Large intestine (tissue), 12 donors: ENCODE data around the gene BCR. TPM values are rescaled to one million over a fixed set of nuclear protein-coding genes. Genes with fewer than 3 reads are reported as not detected.
"Not testable (repeated sequence)": the region's sequence is repeated elsewhere in the genome, so short reads cannot be mapped to it uniquely, and the experiment has no call there.

Source experiments
- DNase-seq, 2 donors: peaks; one replicate each; pipeline versions ENCODE4 v3.0.0 to v3.0.0-alpha.2; 2013
- H3K27ac ChIP-seq: one replicate; pipeline ENCODE4 v1.5.1; 2013; ENCODE audit warnings: low read length
- H3K27me3 ChIP-seq: 2 replicates; pipeline ENCODE4 v1.6.1; 2013; ENCODE audit warnings: low read length; ENCODE audit not compliant: control insufficient read depth, insufficient read depth
- H3K36me3 ChIP-seq: 2 replicates; pipeline ENCODE4 v1.6.1; 2013; ENCODE audit warnings: low read length; ENCODE audit not compliant: control insufficient read depth, insufficient read depth
- H3K4me1 ChIP-seq: one replicate; pipeline ENCODE4 v1.6.1; 2013; ENCODE audit warnings: low read length; ENCODE audit not compliant: control insufficient read depth, insufficient read depth
- H3K4me3 ChIP-seq: one replicate; pipeline ENCODE4 v1.5.1; 2013; ENCODE audit warnings: low read length
- H3K9me3 ChIP-seq: one replicate; pipeline ENCODE4 v1.6.1; 2013; ENCODE audit warnings: mild to moderate bottlenecking, low read depth, low read length, moderate library complexity; ENCODE audit not compliant: control insufficient read depth
- WGBS: methylation state at CpG from one replicate; pipeline ENCODE4 v1.1.5; 2013; ENCODE audit warnings: low lambda C conversion rate; ENCODE audit not compliant: insufficient coverage; 5-methylcytosine and 5-hydroxymethylcytosine counted together
- long read RNA-seq, 11 donors: transcript quantifications; one replicate each; lab custom pipeline, GENCODE V29; 2026
- polyA plus RNA-seq: library from polyadenylated mRNA; unstranded; fragments of 120-200 nt; gene quantifications from one replicate; pipeline ENCODE4 v1.2.1, GENCODE V29; 2013

BCR gene
- polyA plus RNA-seq, result 29.0 TPM
- long read RNA-seq, donor 1, full-length matches to known transcripts, result 1 of 1 reads
- long read RNA-seq, donor 1, partial matches to known transcripts, result 0 of 1 reads
- long read RNA-seq, donor 1, other reads (novel, unspliced or antisense), result 0 of 1 reads
- long read RNA-seq, donor 2, result 0 reads
- long read RNA-seq, donor 3, full-length matches to known transcripts, result 1 of 6 reads
- long read RNA-seq, donor 3, partial matches to known transcripts, result 5 of 6 reads
- long read RNA-seq, donor 3, other reads (novel, unspliced or antisense), result 0 of 6 reads
- long read RNA-seq, donor 4, full-length matches to known transcripts, result 1 of 1 reads
- long read RNA-seq, donor 4, partial matches to known transcripts, result 0 of 1 reads
- long read RNA-seq, donor 4, other reads (novel, unspliced or antisense), result 0 of 1 reads
- long read RNA-seq, donor 5, result 0 reads
- long read RNA-seq, donor 6, full-length matches to known transcripts, result 2 of 8 reads
- long read RNA-seq, donor 6, partial matches to known transcripts, result 6 of 8 reads
- long read RNA-seq, donor 6, other reads (novel, unspliced or antisense), result 0 of 8 reads
- long read RNA-seq, donor 7, full-length matches to known transcripts, result 2 of 2 reads
- long read RNA-seq, donor 7, partial matches to known transcripts, result 0 of 2 reads
- long read RNA-seq, donor 7, other reads (novel, unspliced or antisense), result 0 of 2 reads
- long read RNA-seq, donor 8, full-length matches to known transcripts, result 4 of 4 reads
- long read RNA-seq, donor 8, partial matches to known transcripts, result 0 of 4 reads
- long read RNA-seq, donor 8, other reads (novel, unspliced or antisense), result 0 of 4 reads
- long read RNA-seq, donor 9, result 0 reads
- long read RNA-seq, donor 10, full-length matches to known transcripts, result 4 of 4 reads
- long read RNA-seq, donor 10, partial matches to known transcripts, result 0 of 4 reads
- long read RNA-seq, donor 10, other reads (novel, unspliced or antisense), result 0 of 4 reads
- long read RNA-seq, donor 11, full-length matches to known transcripts, result 3 of 3 reads
- long read RNA-seq, donor 11, partial matches to known transcripts, result 0 of 3 reads
- long read RNA-seq, donor 11, other reads (novel, unspliced or antisense), result 0 of 3 reads

DNA sequence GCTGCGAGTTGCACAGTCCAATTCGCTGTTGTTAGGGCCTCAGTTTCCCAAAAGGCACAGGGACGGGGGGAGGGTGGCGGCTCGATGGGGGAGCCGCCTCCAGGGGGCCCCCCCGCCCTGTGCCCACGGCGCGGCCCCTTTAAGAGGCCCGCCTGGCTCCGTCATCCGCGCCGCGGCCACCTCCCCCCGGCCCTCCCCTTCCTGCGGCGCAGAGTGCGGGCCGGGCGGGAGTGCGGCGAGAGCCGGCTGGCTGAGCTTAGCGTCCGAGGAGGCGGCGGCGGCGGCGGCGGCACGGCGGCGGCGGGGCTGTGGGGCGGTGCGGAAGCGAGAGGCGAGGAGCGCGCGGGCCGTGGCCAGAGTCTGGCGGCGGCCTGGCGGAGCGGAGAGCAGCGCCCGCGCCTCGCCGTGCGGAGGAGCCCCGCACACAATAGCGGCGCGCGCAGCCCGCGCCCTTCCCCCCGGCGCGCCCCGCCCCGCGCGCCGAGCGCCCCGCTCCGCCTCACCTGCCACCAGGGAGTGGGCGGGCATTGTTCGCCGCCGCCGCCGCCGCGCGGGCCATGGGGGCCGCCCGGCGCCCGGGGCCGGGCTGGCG, at the start of gene BCR:
TSS of gene BCR (plus strand) at position 209 of the 592 bp plus-strand sequence. CDS start 452 bp downstream, outside the sequence.
- Histone ChIP-seq H3K27ac (peak within 1 kb of the TSS; percentile 84), H3K9me3 (peaks cover 17% of the 10 kb centered on the region), H3K4me3 (peak within 1 kb of the TSS; percentile 64), H3K4me1 (peaks cover 36% of the 10 kb centered on the region), H3K27me3 (peaks cover 5% of the 10 kb centered on the region), H3K36me3 (peaks cover 4% of the 10 kb centered on the region)
- peak; percentile 65 to 85 for DNase-seq
- WGBS, result no CpG with 5 or more reads among the region's 88 CpGs

DNA sequence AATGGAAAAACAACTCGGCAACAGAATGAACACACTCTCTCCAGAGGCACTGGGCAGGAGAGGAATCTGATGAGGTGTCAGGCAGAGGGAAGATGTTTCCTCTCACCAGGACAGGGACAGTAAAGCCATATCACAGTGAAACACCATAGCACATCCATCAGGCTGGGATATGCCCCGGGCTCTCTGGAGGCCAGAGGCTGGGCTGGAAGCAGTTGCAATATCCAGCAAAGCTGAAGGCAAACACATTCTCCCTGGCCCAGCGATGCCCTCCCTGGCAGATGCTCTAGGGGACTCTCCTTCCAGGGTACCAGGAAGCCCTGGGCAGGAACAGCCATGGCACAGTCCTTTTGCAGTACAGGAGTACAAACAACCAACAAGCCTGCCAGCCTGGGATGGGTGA, 49.6 kb upstream of the BCR start:
- Histone ChIP-seq H3K4me1 (no peaks in the 10 kb centered on the region), H3K36me3 (no peaks in the 10 kb centered on the region), H3K27ac (no peak overlapping the region), H3K9me3 (no peaks in the 10 kb centered on the region), H3K27me3 (no peaks in the 10 kb centered on the region), H3K4me3 (no peak overlapping the region)
- WGBS, result no CpG with 5 or more reads among the region's 3 CpGs
- DNase-seq, result no peak

DNA sequence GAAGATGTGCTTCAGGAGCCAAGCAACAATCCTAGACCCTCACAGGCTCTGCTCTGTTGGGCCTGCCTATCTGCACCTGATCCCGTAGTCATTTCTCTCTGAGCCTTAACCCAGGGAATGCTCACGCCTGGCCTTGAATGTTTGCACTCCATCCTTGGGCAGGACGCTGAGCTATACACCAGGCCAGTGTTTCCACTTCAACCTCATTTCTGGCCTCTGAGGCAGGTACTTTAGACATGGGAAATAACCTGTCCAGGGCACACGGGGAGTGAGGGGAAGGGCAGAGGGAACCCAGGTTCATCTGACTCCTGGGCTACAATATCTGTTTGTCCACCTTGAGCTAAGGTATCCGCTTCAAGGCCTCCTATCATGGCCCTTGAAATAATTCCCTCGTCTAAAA, 48.4 kb upstream of the BCR start:
- Histone ChIP-seq H3K27ac (no peak overlapping the region), H3K27me3 (no peaks in the 10 kb centered on the region), H3K4me1 (no peaks in the 10 kb centered on the region), H3K9me3 (no peaks in the 10 kb centered on the region), H3K4me3 (no peak overlapping the region), H3K36me3 (no peaks in the 10 kb centered on the region)
- no peak for DNase-seq
- WGBS, result no CpG with 5 or more reads among the region's 6 CpGs

DNA sequence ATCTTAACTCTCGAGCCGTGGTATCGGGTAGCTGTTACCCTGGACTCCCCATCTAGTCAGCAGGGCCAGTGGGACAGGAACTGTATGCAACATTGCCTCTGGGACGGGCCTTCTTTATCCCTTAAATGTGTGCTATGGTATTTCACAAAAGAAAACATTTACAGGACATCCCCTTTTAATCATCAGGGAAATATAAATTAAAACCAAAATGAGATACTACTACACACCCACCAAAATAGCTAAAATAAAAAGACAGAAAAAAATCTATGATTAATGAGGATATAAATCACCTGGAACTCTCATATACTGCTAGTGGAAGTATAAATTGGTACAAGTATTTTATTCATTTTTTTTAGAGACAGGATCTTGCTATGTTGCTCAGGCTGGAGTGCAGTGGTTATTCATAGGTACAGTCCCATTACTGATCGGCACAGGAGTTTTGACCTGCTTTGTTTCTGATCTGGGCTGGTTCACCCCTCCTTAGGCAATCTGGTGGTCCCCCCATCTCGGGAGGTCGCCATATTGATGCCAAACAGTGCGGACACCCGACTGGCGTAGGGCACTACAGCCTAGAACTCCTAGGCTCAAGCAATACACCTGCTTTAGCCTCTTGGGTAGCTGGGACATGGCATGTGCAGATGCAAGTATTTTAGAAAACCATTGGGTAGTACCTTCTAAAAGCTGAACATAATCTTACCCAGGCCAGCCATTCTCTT, 47.8 kb upstream of the BCR start:
- Histone ChIP-seq H3K9me3 (no peaks in the 10 kb centered on the region), H3K27me3 (no peaks in the 10 kb centered on the region), H3K36me3 (no peaks in the 10 kb centered on the region), H3K27ac (no peak overlapping the region), H3K4me3 (no peak overlapping the region), H3K4me1 (no peaks in the 10 kb centered on the region)
- WGBS, result no CpG with 5 or more reads among the region's 10 CpGs
- DNase-seq, result no peak

DNA sequence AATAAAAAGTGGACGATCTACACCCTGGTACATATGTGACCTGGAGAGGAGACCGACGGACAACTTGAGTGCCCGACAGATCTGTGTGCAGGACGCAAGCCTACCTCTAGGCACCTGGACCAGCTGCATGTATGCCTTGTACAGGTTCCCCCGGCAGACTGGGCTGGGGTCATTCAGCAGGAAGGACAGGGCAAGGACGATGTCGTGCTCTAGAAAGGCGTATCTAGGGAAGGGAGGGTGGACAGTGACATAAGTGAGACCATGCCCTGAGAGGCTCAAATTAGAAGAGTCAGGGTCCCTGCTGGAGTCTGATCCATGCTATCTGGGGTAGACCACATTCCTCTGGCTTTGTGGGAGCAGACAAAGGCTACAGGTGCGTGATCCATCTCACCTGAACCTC, 46.4 kb upstream of the BCR start:
- DNase-seq, result no peak
- Histone ChIP-seq H3K4me3 (no peak overlapping the region), H3K27me3 (no peaks in the 10 kb centered on the region), H3K36me3 (no peaks in the 10 kb centered on the region), H3K9me3 (no peaks in the 10 kb centered on the region), H3K4me1 (no peaks in the 10 kb centered on the region), H3K27ac (no peak overlapping the region)
- WGBS, result no CpG with 5 or more reads among the region's 10 CpGs

DNA sequence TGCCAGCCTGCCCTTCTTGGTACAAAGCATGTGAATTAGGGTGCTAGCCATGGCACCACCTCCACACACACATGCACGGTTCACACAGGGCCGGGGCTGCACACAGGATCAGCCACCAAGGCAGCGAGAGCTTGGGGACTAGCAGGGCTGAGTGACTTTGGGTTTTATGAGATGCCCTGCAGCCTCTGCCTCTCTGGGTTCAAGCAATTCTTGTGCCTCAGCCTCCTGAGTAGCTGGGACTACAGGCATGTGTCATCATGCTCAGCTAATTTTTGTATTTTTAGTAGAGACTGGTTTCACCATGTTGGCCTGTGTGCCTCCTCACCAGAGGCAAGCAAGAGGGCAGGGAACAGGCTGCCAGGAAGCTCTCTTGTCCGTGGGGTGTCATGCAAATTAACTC, 43.3 kb upstream of the BCR start:
- not testable (repeated sequence) for H3K36me3 ChIP-seq, H3K9me3 ChIP-seq, DNase-seq, H3K27ac ChIP-seq, H3K4me3 ChIP-seq, H3K27me3 ChIP-seq, H3K4me1 ChIP-seq
- no CpG with 5 or more reads among the region's 4 CpGs for WGBS

DNA sequence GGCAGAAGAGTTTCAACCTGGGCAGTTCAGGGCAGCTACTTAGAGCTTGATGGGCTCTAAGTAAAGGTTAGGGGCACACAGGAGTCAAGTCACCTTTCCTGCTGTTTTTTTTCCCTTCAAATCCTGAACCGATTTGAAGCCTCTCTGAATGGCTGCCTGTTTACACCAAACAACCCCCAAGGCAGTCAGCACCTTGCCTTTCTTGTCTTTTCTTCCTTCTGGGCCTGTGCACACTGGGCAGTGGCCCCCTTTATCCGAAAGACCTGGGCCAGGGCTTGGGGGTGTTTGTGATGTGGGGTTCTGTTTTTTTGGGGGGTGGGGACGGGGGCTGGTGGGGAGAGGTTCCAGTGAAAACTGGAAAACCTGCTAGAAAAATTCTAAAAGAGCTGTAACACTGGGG, 42.8 kb upstream of the BCR start:
- Histone ChIP-seq H3K9me3 (no peaks in the 10 kb centered on the region), H3K36me3 (no peaks in the 10 kb centered on the region), H3K27me3 (no peaks in the 10 kb centered on the region), H3K4me1 (peaks cover 10% of the 10 kb centered on the region), H3K27ac (no peak overlapping the region), H3K4me3 (no peak overlapping the region)
- DNase-seq, result no peak
- WGBS, result no CpG with 5 or more reads among the region's 3 CpGs

DNA sequence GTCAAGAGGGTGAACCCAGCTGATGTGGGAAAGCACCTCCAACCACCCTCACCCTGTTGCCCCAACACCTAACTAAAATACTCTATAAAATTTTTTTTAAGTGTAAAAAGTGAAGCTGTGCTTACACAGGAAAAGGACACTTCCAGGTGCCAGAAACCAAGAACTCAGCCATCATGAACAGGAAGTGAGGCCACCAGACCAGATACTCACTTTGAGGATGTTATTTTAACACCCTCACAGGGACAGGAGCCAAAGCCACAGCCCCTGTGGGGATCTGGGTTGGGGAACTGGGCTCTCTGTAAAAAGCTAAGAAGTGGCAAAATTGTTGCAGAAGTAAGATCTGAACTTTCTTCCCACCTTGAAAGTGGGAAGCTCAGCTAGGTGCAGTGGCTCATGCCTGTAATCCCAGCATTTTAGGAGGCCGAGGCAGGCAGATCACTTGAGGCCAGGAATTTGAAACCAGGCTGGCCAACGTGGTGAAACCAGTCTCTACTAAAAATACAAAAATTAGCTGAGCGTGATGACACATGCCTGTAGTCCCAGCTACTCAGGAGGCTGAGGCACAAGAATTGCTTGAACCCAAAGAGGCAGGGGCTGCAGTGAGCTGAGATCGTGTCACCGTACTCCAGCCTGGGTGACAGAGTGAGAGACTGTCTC, 42.3 kb upstream of the BCR start:
- Histone ChIP-seq H3K36me3 (no peaks in the 10 kb centered on the region), H3K4me1 (peaks cover 16% of the 10 kb centered on the region), H3K27ac (no peak overlapping the region), H3K9me3 (no peaks in the 10 kb centered on the region), H3K27me3 (no peaks in the 10 kb centered on the region), H3K4me3 (no peak overlapping the region)
- 85% methylated on average over 2 of the region's 5 CpGs for WGBS
- DNase-seq, result no peak

DNA sequence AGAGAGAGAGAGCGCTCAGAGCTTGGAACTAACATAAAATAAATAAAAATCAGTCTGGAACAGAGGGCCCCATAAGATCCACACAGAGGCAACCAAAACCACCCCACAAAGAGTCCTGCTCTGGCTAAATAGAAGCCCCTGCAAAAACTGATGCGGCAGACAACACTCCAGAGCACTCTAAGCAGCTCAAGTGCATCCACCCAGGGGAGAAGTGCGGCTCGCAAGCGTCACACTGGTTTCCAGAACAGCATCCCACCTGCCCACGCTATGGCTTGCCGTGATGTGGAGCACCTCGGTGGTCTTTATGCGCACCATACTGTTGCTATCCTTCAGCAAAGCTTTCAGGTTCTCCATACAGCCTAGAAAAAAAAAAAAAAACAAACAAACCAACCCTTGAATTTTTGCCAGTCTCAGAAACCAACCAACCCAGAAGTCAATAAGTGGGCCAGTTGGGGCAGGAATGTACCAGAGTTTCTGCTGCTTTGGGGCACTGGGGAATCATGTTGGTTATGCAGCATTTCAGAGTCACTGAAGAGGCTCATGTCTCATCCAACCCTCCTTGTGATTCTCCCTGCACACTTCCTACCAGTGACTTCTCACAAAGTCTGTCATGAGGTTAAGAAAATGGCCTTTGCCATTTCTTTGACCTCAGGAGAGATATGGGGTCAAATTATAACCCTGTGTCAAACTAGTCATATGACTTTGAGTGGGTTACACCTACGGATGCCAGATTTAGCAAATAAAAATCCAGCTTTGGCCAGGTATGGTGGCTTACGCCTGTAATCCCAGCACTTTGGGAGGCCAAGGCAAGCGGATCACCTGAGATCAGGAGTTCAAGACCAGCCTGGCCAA, 41.5 kb upstream of the BCR start:
- Histone ChIP-seq H3K4me3 (no peak overlapping the region), H3K36me3 (no peaks in the 10 kb centered on the region), H3K27me3 (no peaks in the 10 kb centered on the region), H3K9me3 (no peaks in the 10 kb centered on the region), H3K4me1 (peaks cover 16% of the 10 kb centered on the region), H3K27ac (no peak overlapping the region)
- no peak for DNase-seq
- 83% methylated on average over 1 of the region's 12 CpGs for WGBS
